Neutrophil (primary cell): ENCODE results near the gene MINDY4B.

Experiments
- H3K27ac ChIP-seq: fragments of 200-600 bp; sonication (generic); 2 replicates; pipeline ENCODE4 v1.5.1; 2016; ENCODE audit warnings: mild to moderate bottlenecking, moderate library complexity
- H3K27me3 ChIP-seq: fragments of 200-600 bp; sonication (generic); 2 replicates; pipeline ENCODE4 v1.6.0; 2016; ENCODE audit warnings: mild to moderate bottlenecking
- H3K36me3 ChIP-seq: fragments of 200-600 bp; sonication (generic); 2 replicates; pipeline ENCODE4 v1.5.1; 2017
- H3K4me1 ChIP-seq, 2 experiments: fragments of 200-600 bp in 1 of 2; sonication (generic) in 1 of 2; 1 replicate in 1 of 2; 2 replicates in 1 of 2; pipeline versions ENCODE4 v1.5.1 to v1.6.1; 2013 to 2016; ENCODE audit warnings: low read depth in 1 of 2, low read length in 1 of 2, mild to moderate bottlenecking in 1 of 2, moderate library complexity in 1 of 2; ENCODE audit not compliant: control insufficient read depth in 1 of 2, insufficient read depth in 1 of 2
- H3K4me3 ChIP-seq, 2 experiments: fragments of 200-600 bp in 1 of 2; sonication (generic) in 1 of 2; 1 replicate in 1 of 2; 2 replicates in 1 of 2; pipeline ENCODE4 v1.5.1; 2013 to 2016; ENCODE audit warnings: low read depth in 1 of 2, low read length in 1 of 2, mild to moderate bottlenecking in 1 of 2, moderate library complexity in 1 of 2
- H3K9me3 ChIP-seq: fragments of 200-600 bp; sonication (generic); 2 replicates; pipeline ENCODE4 v1.5.1; 2016
- CTCF ChIP-seq: fragments of 200-600 bp; sonication (generic); IDR thresholded peaks from 2 replicates; pipeline ENCODE4 v1.5.1; 2016; ENCODE audit warnings: antibody characterized with exemption

The MINDY4B gene

GRCh38 chr3:150913133-150913922, 8.1 kb upstream of the MINDY4B start:
- no peak for TF ChIP-seq CTCF
- Histone ChIP-seq H3K27ac (no peak overlapping the region), H3K4me1 (no peaks in the 10 kb centered on the region), H3K4me3 (no peak overlapping the region), H3K9me3 (no peaks in the 10 kb centered on the region), H3K36me3 (no peaks in the 10 kb centered on the region), H3K27me3 (no peaks in the 10 kb centered on the region)

GRCh38 chr3:150912501-150912900, 7.3 kb upstream of the MINDY4B start:
- Histone ChIP-seq H3K4me1 (no peaks in the 10 kb centered on the region), H3K27ac (no peak overlapping the region), H3K27me3 (no peaks in the 10 kb centered on the region), H3K4me3 (no peak overlapping the region), H3K9me3 (no peaks in the 10 kb centered on the region), H3K36me3 (no peaks in the 10 kb centered on the region)
- TF ChIP-seq CTCF = no peak

- no peaks in the 10 kb centered on the region for H3K9me3 ChIP-seq
- H3K27ac ChIP-seq = no peak overlapping the region
- no peaks in the 10 kb centered on the region for H3K36me3 ChIP-seq
- no peaks in the 10 kb centered on the region for H3K27me3 ChIP-seq
- H3K4me3 ChIP-seq = no peak overlapping the region
- no peaks in the 10 kb centered on the region for H3K4me1 ChIP-seq
- no peak for TF ChIP-seq CTCF
Observed at GRCh38 chr3:150911771-150912170, 6.5 kb upstream of the MINDY4B start.

GRCh38 chr3:150906461-150906860, 1.2 kb upstream of the MINDY4B start:
- H3K27me3 ChIP-seq = no peaks in the 10 kb centered on the region
- H3K36me3 ChIP-seq = no peaks in the 10 kb centered on the region
- TF ChIP-seq CTCF = no peak
- H3K4me1 ChIP-seq = no peaks in the 10 kb centered on the region
- no peak overlapping the region for H3K27ac ChIP-seq
- no peaks in the 10 kb centered on the region for H3K9me3 ChIP-seq
- H3K4me3 ChIP-seq = no peak overlapping the region

GRCh38 chr3:150905746-150906145, 507 bp upstream of the MINDY4B start:
- Histone ChIP-seq H3K9me3 (no peaks in the 10 kb centered on the region), H3K4me3 (no peak overlapping the region), H3K4me1 (no peaks in the 10 kb centered on the region), H3K36me3 (no peaks in the 10 kb centered on the region), H3K27me3 (no peaks in the 10 kb centered on the region), H3K27ac (no peak overlapping the region)
- TF ChIP-seq CTCF = no peak
